ENCODE measurements around the gene REXO2.

REXO2 gene
- total RNA-seq, result 12.1 to 45.0 (median 33.6) reads per million in 9 experiments

DNA sequence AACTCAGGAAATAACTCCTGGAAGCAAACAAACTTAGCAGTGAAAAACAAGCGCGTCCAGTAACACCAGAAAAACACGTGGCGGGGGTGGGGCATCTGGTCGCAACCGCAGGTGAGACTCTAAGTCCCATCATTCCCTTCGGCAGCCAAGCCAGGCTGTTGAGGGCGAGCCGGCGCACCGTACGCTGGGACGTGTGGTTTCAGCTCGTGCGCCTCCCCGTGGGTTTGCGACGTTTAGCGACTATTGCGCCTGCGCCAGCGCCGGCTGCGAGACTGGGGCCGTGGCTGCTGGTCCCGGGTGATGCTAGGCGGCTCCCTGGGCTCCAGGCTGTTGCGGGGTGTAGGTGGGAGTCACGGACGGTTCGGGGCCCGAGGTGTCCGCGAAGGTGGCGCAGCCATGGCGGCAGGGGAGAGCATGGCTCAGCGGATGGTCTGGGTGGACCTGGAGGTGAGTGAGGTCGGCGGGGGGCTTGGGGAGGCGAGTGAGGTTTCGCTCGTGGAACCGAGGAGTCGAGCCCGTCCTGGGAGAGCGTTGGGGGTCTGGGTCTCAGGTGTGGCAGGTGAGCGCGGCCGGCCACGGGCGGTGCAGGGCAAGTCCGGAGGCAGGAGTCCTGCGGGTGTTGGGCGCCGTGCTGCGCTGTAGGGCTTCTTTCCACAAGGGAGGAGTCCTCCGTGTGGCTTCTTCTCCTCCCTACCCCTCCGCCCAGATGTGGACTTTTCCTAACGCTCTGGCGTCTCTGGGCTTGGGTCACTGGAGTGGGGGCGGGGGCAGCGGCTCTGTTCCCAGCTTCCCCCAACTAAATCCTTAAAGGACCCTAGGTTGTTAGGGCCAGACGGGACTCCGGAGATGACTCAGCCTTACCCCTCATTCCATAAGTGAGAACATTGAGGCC lies at the start of gene REXO2:
REXO2 (plus strand) TSS at position 239 of the 892 bp plus-strand sequence; CDS start at position 301, 62 bp downstream.
- Mint-ChIP-seq H3K36me3 (ENCODE audit: insufficient read depth) (peaks cover 6% of the 10 kb centered on the region), H3K9me3 (no peaks in the 10 kb centered on the region), H3K4me3 (peak within 1 kb of the TSS; percentile 94 to 99), H3K4me1 (ENCODE audit: low read depth in 2 of 2) (peaks cover 19 to 30% of the 10 kb centered on the region in 2 donors), H3K27ac (peak within 1 kb of the TSS; percentile 91 to 97), H3K27me3 (no peaks in the 10 kb centered on the region)
- DNase-seq (peak; percentile 91 to 94 (median 93)), ATAC-seq (replicated peaks) (peak; percentile 98)

DNA sequence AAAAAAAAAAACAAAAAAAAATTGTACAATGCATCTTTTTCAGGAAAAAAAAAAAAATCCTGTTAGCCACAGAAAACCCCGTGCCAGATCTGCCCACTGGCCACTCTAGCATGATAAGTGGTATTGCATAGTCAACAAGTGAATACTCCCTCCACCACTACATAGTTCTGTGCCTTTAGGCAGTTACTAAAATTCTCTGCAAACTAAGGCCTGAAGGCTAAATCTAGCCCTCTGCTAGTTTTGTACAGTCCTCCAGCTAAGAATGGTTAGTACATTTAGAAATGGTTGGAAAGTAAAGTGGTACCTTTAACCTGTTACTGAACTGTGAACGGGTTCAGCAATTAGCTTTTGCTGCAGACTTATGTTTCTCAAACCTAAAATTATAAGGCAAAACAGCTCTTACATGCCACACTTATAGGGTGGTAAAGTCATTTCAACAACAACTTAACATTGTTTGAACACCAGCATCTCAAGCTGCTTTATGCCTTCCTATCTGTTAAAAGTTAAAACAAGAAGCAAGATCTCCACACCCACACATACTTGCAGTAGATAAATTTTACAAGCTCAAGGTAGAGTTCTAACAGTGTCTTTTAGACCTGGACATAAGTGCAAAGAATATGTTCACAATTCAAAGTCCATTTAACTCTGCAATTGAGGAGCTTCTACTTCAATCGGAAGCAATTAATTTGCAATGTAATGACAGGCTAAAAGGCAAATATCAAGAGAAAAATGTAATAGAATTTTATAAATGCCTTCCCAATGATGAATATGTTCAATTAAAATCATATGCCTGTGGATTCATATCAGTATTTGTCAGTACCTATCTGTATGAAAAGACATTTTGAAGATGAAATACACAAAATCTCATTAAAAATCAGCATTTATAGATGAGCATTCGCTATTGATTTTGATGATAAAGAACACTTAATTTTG lies 46.3 kb upstream of the REXO2 start:
- Mint-ChIP-seq H3K27ac (no peak overlapping the region), H3K36me3 (ENCODE audit: insufficient read depth) (peaks cover 5% of the 10 kb centered on the region), H3K9me3 (no peaks in the 10 kb centered on the region), H3K4me1 (ENCODE audit: low read depth in 2 of 2) (peaks cover 0 to 4% of the 10 kb centered on the region in 2 donors), H3K27me3 (no peaks in the 10 kb centered on the region), H3K4me3 (no peak overlapping the region)
- ATAC-seq (replicated peaks) (no peak), DNase-seq (no peak)

DNA sequence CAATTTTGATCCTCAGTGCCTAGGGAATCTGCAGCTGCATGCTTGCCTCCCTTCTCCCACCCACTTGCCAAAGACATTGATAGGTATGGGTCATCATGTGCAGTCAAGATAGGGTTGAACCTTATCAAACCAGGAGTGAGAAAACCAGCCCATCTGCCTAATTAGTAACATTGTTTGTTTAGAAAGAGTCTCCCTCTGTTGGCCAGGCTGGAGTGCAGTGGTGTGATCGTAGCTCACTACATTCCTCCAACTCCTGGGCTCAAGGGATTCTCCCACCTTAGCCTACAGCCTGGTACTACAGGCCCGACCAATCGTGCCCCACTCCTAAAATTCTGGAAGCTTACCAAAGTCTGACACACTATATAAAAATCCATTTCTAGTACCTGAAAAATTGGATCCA lies 43.5 kb upstream of the REXO2 start:
- H3K36me3 Mint-ChIP-seq (ENCODE audit: insufficient read depth), result peaks cover 17% of the 10 kb centered on the region
- ATAC-seq (replicated peaks) (no peak), DNase-seq (no peak)
- peaks cover 14 to 19% of the 10 kb centered on the region in 2 donors for H3K4me1 Mint-ChIP-seq (ENCODE audit: low read depth in 2 of 2)
- no peak overlapping the region for H3K27ac Mint-ChIP-seq
- no peaks in the 10 kb centered on the region for H3K9me3 Mint-ChIP-seq
- no peaks in the 10 kb centered on the region for H3K27me3 Mint-ChIP-seq
- no peak overlapping the region for H3K4me3 Mint-ChIP-seq

DNA sequence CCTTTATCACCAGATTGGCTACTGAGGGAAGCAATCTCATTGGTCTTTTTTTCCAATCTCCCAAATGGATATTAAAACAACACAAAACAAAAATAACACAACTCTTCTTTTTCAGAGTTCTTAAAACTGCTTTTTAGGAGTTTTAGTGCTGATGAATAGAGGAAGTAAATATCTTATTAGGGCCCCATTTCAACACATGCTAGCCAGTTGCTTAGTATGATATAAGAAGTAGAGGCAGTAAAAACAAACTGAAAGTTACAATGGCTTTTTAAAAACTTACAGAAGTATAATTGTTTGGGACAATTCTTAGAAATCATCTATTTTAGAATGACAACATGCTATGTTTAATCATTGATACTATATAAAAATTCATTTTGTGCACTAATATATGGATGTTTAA lies 42.4 kb upstream of the REXO2 start:
- Mint-ChIP-seq H3K27ac (no peak overlapping the region), H3K36me3 (ENCODE audit: insufficient read depth) (peaks cover 19% of the 10 kb centered on the region)
- ATAC-seq (replicated peaks), result no peak

DNA sequence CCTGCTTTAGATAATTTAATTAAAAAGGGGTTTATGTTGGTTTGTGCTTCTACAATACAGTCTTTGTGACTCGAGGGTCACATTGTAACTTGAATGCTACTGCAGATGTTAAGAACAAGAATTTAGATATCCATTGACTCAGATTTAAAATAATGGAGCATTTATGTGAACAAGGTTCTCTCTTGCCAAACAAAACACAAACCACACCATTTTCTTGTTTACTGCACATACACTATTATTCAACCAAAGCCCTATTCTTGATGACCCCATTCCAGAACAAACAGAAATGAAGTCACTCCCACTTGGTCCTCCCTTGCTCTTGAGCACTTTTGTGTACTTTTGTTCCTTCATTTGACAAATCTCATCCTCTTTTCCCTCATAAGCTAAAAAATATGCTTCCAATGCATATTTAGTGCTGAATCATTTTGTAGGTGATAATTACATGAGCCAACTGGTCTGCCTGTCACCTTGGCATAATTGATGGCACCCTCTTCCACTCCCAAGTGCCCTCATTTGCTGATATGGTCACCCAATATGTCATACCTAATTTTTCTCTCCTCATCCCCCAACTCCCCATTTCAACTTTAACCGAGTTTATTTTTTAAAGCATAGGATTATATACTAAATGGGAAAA lies 41.8 kb upstream of the REXO2 start:
- H3K4me3 Mint-ChIP-seq, result no peak overlapping the region
- H3K27ac Mint-ChIP-seq, result peak overlapping the region in 1 of 2 donors; percentile 52
- H3K36me3 Mint-ChIP-seq (ENCODE audit: insufficient read depth), result peaks cover 25% of the 10 kb centered on the region
- no peaks in the 10 kb centered on the region for H3K9me3 Mint-ChIP-seq
- no peak for ATAC-seq (replicated peaks)
- no peaks in the 10 kb centered on the region for H3K27me3 Mint-ChIP-seq
- DNase-seq, result no peak
- peaks cover 18 to 23% of the 10 kb centered on the region in 2 donors for H3K4me1 Mint-ChIP-seq (ENCODE audit: low read depth in 2 of 2)

More for the DNA sequence above, 42.4 kb upstream of the REXO2 start:
- peaks cover 15 to 21% of the 10 kb centered on the region in 2 donors for H3K4me1 Mint-ChIP-seq (ENCODE audit: low read depth in 2 of 2)
- H3K9me3 Mint-ChIP-seq, result no peaks in the 10 kb centered on the region
- DNase-seq, result no peak
- no peak overlapping the region for H3K4me3 Mint-ChIP-seq
- H3K27me3 Mint-ChIP-seq, result no peaks in the 10 kb centered on the region

DNA sequence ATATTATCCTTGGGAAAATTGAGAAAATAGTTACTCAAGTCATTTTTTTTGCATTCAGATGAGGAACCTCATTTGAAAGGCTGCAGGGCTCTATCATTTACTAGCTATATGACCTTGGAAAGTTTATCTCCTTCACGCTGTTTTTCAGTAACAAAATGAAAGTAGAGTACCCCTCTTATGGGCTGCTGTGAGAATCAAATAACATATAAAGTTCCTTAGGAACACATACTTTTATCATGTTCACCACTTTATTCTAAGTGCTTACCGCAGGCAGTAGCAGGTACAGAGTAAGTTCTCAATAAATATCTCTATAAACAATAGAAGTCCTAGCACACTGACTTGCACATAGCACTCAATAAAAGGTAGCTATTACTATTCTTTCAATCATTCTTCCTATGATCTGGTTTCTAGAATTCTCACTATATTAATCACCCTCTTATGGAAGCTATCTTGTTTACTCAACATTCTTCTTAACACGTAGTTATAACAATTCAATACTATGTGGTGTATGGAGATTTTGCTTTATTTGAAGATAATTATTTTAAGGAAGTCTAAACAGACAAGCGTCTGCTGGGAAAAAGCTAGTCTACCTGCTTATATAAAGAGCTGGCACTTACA lies 40.9 kb upstream of the REXO2 start:
- Mint-ChIP-seq H3K27ac (peak overlapping the region in 1 of 2 donors; percentile 99), H3K9me3 (no peaks in the 10 kb centered on the region), H3K4me1 (ENCODE audit: low read depth in 2 of 2) (peaks cover 24 to 26% of the 10 kb centered on the region in 2 donors), H3K4me3 (peak overlapping the region; percentile 92 to 96), H3K27me3 (no peaks in the 10 kb centered on the region), H3K36me3 (ENCODE audit: insufficient read depth) (peaks cover 34% of the 10 kb centered on the region)
- DNase-seq (no peak), ATAC-seq (replicated peaks) (no peak)

DNA sequence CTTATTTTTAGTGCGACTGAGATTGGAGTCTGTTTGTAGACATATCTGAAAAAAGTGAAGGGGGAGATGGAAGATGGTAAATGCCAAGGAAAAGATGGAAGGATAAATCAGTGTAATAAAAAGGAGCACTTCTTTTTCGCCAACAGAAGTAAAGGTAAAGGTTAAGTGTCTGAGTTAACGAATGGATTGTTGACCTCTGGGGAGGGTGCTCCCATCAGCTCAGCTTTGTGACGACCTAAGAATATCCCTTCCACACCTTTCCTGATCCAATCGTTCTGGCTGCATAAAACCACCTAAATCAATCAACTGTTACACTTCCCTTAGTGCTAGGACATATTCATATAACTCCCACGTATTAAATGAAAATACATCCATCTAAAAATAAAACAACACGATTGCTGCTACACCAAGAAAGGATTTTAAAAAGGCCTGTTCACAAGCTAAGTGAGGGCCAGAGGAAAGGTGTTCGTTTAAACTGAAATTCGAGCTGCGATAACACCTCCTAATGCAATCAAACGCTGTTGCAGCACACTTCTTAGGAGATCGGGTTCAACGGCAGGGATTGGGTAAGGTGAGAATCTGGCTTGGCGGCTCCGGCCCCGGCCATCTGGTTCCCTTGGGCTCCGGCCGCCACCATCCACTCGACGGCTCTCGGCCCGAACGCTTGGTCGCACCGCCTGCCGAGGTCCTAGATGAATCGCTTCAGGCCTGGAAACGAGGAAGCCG lies 39.6 kb upstream of the REXO2 start:
- H3K27me3 Mint-ChIP-seq, result no peaks in the 10 kb centered on the region
- H3K27ac Mint-ChIP-seq, result peak overlapping the region; percentile 98 to 99
- ATAC-seq (replicated peaks) (peak; percentile 8), DNase-seq (no peak)
- H3K4me1 Mint-ChIP-seq (ENCODE audit: low read depth in 2 of 2), result peaks cover 30 to 31% of the 10 kb centered on the region in 2 donors
- H3K36me3 Mint-ChIP-seq (ENCODE audit: insufficient read depth), result peaks cover 32% of the 10 kb centered on the region
- peak overlapping the region; percentile 92 to 96 for H3K4me3 Mint-ChIP-seq
- H3K9me3 Mint-ChIP-seq, result no peaks in the 10 kb centered on the region

DNA sequence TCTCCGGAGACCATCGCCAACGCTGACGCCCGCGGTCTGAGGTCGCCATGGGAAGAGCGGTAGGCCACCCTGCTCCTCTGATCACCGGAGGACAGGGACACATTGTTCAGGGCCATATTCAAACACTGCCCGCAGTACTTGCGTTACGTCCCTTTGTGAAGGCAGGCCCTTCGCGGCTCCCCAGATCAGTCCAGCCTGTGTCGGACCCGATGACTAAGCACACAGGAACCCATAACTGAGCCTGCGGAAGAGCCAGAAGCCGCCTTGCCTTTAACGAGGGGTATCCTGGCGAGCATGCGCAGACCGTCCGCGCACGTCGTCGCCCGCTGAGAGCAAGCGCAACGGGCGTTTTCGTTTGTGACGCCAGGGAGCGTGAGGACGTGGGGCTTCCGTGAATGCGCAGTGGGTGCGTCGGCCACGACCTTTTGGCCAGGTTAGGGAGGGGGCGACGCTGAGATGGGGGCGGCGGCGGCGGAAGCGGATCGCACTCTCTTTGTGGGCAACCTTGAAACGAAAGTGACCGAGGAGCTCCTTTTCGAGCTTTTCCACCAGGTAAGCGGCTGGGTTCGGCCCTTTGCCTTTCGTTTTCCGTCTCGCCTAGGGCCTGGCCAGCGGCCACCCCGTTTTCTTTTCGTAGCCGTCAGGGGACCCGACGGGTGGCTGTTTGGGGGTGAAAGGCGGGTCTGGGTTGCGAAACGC lies 38.9 kb upstream of the REXO2 start, which contains the start of the genes C11orf71 and RBM7:
C11orf71 (minus strand) TSS at position 296 of the 699 bp plus-strand sequence; CDS start at position 116, 180 bp downstream.
RBM7 (plus strand) TSS at position 451 of the 699 bp plus-strand sequence; CDS start at position 457, 6 bp downstream.
- no peaks in the 10 kb centered on the region for H3K9me3 Mint-ChIP-seq
- peaks cover 31 to 38% of the 10 kb centered on the region in 2 donors for H3K4me1 Mint-ChIP-seq (ENCODE audit: low read depth in 2 of 2)
- H3K27me3 Mint-ChIP-seq, result no peaks in the 10 kb centered on the region
- H3K27ac Mint-ChIP-seq, result peak within 1 kb of the TSS; percentile 98 to 99
- ATAC-seq (replicated peaks) (peak; percentile 91), DNase-seq (peak; percentile 95 to 98 (median 96))
- peak within 1 kb of the TSS; percentile 92 to 96 for H3K4me3 Mint-ChIP-seq
- peaks cover 37% of the 10 kb centered on the region for H3K36me3 Mint-ChIP-seq (ENCODE audit: insufficient read depth)

DNA sequence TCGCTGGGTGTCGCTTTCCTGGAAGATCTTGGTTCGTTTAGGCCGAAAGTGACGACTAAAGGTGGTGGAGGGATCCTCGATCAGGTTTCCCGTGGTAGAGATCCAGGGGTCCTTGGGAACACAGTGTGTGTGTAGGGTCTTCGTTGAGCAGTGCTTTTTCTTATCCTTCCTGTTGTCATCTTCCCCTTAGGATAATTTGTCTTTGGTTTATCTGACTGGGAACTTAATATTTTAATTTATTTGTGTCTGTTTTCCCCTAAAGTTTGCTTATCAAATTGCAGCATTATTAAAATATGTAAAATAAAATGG lies 38.4 kb upstream of the REXO2 start:
- Mint-ChIP-seq H3K27ac (peak overlapping the region; percentile 98 to 99), H3K4me3 (peak overlapping the region; percentile 92 to 96), H3K9me3 (no peaks in the 10 kb centered on the region), H3K36me3 (ENCODE audit: insufficient read depth) (peaks cover 42% of the 10 kb centered on the region), H3K27me3 (no peaks in the 10 kb centered on the region), H3K4me1 (ENCODE audit: low read depth in 2 of 2) (peaks cover 33 to 42% of the 10 kb centered on the region in 2 donors)
- ATAC-seq (replicated peaks) (no peak), DNase-seq (no peak)

DNA sequence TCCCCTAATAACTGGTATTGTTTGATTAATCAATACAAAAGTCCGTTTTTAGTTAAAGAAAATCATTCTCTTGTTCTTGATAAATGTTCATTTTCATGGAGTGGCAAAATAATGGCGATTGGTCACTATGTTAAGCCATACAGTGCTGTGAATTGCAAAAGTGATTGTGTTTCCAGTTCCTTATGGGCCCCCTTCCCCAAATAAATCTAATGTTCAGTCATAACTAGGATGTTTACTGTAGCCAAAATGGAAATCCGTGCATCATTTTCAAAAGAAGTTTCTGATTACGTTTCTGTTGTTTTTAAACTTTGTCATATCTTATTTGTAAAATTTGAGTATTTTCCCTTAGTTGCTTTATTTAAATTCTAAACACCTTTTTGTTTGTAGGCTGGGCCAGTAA lies 38.0 kb upstream of the REXO2 start:
- H3K4me3 Mint-ChIP-seq, result peak overlapping the region; percentile 92 to 96
- H3K27me3 Mint-ChIP-seq, result no peaks in the 10 kb centered on the region
- H3K4me1 Mint-ChIP-seq (ENCODE audit: low read depth in 2 of 2), result peaks cover 33 to 46% of the 10 kb centered on the region in 2 donors
- DNase-seq, result no peak
- ATAC-seq (replicated peaks), result no peak
- H3K9me3 Mint-ChIP-seq, result no peaks in the 10 kb centered on the region
- H3K27ac Mint-ChIP-seq, result peak overlapping the region; percentile 98 to 99
- peaks cover 47% of the 10 kb centered on the region for H3K36me3 Mint-ChIP-seq (ENCODE audit: insufficient read depth)

DNA sequence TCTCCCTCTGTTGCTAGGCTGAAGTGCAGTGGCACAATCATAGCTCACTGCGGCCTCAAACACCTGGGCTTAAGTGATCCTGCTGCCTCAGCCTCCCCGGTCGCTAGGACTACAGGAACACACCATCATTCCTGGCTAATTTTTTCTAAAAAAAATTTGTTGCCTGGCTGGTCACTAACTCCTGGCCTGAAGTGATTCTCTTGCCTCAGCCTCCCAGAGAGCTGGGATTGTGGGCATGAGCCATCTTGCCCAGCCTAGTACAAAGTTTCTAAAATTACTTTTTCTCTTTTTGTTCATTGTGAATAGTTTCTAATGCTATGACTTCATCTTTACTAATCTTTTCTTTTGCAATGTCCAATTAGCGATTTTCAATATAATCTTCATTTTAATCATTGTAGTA lies 26.3 kb upstream of the REXO2 start:
- Mint-ChIP-seq H3K27ac (no peak overlapping the region), H3K27me3 (no peaks in the 10 kb centered on the region), H3K4me3 (no peak overlapping the region), H3K36me3 (ENCODE audit: insufficient read depth) (peaks cover 32% of the 10 kb centered on the region), H3K9me3 (no peaks in the 10 kb centered on the region), H3K4me1 (ENCODE audit: low read depth in 2 of 2) (no peaks in the 10 kb centered on the region)
- ATAC-seq (replicated peaks) (no peak), DNase-seq (no peak)

DNA sequence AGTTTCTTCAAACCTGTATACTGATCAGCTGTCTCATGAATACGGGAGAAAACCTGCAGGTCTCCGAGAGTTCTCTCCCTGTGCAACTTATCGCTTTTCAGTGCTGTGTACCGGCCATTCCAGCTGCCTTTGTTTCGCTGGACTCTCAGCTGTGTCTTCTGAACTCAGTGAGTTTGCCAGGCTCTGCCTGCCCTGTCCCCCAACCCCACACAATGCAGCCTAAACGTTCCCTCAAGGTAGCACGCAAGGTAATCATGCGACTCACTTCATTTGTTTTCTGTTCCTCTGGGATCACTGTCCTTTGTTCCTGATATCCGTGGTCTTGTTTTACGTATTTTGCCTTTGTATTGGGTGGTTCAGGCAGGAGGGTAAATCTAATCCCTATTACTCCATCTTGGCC lies 25.3 kb upstream of the REXO2 start:
- H3K9me3 Mint-ChIP-seq, result no peaks in the 10 kb centered on the region
- H3K27me3 Mint-ChIP-seq, result no peaks in the 10 kb centered on the region
- H3K4me1 Mint-ChIP-seq (ENCODE audit: low read depth in 2 of 2), result no peaks in the 10 kb centered on the region
- no peak overlapping the region for H3K4me3 Mint-ChIP-seq
- no peak for DNase-seq
- no peak for ATAC-seq (replicated peaks)
- peaks cover 24% of the 10 kb centered on the region for H3K36me3 Mint-ChIP-seq (ENCODE audit: insufficient read depth)
- H3K27ac Mint-ChIP-seq, result no peak overlapping the region

Data from effector memory CD8-positive, alpha-beta T cell (primary cell).